IPS-15b (cell line): ENCODE results near the gene MAZ.

ENCODE experiments used
- H3K27me3 ChIP-seq: one replicate; pipeline ENCODE4 v1.6.1; 2013; ENCODE audit warnings: low read length; ENCODE audit not compliant: control insufficient read depth, insufficient read depth
- H3K36me3 ChIP-seq: one replicate; pipeline ENCODE4 v1.6.1; 2013; ENCODE audit warnings: low read length; ENCODE audit not compliant: control insufficient read depth, insufficient read depth
- H3K4me1 ChIP-seq: one replicate; pipeline ENCODE4 v1.6.1; 2013; ENCODE audit warnings: mild to moderate bottlenecking, low read length; ENCODE audit not compliant: control insufficient read depth, insufficient read depth
- H3K4me3 ChIP-seq: one replicate; pipeline ENCODE4 v1.5.1; 2013; ENCODE audit warnings: low read depth, low read length
- H3K9ac ChIP-seq: one replicate; pipeline ENCODE4 v1.6.1; 2013; ENCODE audit warnings: low read depth, mild to moderate bottlenecking, low read length
- H3K9me3 ChIP-seq: one replicate; pipeline ENCODE4 v1.6.1; 2013; ENCODE audit warnings: mild to moderate bottlenecking, low read length; ENCODE audit not compliant: control insufficient read depth, insufficient read depth

The MAZ gene

DNA sequence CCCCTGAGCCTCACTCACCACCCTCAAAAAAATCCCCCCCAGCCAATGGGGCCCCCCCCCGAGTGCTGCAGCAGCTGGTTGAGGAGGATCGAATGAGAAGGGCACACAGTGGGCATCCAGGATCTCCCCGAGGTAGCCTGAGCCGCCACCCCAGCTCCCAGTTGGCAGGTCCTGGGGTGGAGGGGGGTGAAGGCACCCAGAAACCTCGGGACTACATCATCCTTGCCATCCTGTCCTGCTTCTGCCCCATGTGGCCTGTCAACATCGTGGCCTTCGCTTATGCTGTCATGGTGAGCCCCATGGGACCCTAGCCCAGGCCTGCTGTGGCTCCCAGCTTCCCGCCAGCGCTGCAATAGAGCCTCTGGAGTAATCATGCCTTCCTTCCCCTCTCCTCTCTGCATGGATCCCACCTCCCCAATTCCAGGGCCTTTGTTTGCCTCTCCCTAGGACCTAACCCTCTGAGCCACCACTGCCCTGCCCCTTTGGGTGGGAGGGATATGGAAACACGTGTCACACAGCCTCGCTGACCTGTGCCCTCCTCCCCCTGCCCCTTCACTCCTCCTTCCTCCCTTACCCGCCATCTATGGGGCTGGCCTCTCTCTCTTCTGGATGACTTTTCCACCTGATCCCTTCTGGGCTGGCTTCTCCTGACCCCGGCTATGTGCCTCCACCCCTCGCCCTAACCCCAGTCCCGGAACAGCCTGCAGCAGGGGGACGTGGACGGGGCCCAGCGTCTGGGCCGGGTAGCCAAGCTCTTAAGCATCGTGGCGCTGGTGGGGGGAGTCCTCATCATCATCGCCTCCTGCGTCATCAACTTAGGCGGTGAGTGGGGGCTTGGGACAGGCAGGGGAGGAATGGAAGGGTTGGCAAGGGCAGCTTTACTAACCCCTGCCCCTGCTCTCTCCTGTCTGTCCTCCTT is 7.6 kb downstream of the MAZ start:
- H3K4me1 ChIP-seq: peaks cover 10% of the 10 kb centered on the region
- H3K27me3 ChIP-seq: no peaks in the 10 kb centered on the region
- peaks cover 18% of the 10 kb centered on the region for H3K36me3 ChIP-seq
- H3K9ac ChIP-seq: no peak overlapping the region
- no peaks in the 10 kb centered on the region for H3K9me3 ChIP-seq
- H3K4me3 ChIP-seq: peak overlapping the region; percentile 90

DNA sequence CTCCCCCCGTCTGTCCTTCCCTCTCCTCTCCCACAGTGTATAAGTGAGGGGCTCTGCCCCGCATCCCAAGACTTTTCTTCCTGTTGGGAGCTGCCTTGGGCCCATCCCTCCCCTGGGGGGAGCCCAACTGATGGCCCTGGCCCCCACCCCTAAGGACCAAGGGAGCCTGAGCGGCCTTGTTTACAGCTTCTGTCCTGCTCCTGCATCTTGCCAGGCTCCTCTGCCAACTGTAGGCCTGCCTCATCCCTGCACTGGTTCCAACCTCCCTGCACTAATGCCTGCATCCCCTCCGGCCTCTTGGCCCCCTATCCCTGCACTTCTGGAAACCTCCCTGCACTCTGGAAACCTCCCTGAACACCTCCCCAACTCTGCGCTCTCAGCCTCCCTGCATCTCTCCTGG is 8.3 kb downstream of the MAZ start:
- Histone ChIP-seq H3K4me1 (peaks cover 8% of the 10 kb centered on the region), H3K36me3 (peaks cover 19% of the 10 kb centered on the region), H3K27me3 (no peaks in the 10 kb centered on the region), H3K9ac (peak overlapping the region; percentile 47), H3K9me3 (no peaks in the 10 kb centered on the region), H3K4me3 (peak overlapping the region; percentile 90)

DNA sequence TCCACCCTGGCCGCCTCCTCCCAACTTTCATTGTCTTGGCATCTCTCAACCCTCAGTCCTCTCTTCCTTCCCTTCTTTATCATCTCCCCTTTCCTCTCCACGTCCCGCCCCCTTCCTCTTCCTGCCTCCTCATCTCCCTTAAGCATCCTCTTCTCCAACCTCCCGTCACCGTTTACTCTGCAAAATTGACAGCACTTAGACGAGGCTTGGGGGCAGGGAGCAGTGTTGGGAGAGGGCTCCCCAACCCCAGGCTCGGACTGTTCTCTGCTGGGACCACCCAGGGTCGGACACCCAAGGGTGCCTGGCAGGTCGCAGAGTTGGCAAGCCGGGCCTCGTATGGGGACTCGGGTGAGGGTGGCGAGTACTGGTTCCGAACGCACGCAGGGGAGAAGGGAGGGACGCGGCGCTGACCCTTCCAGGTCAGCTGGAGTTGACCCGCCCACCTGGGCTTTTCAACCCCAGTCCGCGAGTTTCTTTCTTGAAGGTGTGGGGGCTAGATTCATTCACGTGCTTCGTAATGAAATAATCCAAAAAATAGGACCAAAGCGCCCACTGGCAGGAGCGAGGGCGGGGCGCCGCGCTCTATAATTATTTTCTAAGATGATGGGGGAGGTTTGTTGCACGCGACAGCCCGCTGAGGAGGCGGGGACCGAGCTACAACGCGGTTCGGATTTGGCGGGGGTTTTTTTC is 8.8 kb downstream of the MAZ start:
- Histone ChIP-seq H3K4me1 (peaks cover 8% of the 10 kb centered on the region), H3K36me3 (peaks cover 21% of the 10 kb centered on the region), H3K27me3 (no peaks in the 10 kb centered on the region), H3K4me3 (peak overlapping the region; percentile 90), H3K9me3 (no peaks in the 10 kb centered on the region), H3K9ac (peak overlapping the region; percentile 47)

DNA sequence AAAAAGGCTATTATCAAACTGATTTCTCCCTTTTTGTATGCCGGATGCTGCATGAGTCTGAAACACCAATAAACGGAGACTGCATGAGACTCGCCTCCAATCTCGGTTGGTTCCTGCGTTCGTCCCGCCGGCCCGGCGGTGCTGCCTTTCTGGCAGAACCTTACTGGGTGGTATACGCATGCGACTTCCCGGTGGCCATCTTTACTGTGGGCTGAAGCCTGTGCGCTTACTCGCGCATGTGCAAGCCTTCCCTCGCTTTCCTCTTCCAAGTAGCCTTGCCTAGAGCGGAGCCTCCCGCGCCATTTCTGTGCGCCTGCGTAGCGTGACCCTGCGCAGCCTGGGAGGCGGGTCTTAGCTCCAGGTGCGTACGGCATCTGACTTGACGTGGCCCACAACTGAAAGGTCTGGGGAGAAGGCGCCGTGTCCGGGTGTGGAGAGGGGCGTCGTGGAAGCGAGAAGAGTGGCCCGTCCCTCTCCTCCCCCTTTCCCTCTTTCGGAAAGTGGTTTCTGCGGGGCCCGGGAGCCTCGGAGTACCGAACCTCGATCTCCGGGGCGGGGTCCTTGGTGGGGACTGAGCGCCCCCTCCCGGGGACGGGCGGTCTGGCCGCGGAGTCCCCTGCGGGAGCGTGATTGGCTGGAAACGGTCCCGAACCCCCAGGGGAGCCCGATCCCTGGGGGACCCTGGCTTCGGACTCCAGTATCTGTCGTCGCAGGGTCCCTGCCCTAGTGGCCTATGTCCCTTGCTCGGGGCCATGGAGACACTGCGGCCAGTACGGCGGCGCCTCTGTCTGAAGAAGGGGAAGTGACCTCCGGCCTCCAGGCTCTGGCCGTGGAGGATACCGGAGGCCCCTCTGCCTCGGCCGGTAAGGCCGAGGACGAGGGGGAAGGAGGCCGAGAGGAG is 9.7 kb downstream of the MAZ start, which contains the start of gene PAGR1:
Gene PAGR1, plus strand, starts transcription at position 360 of the 901 bp plus-strand sequence. Its CDS starts 374 bp downstream, at position 734.
- no peaks in the 10 kb centered on the region for H3K9me3 ChIP-seq
- peak within 1 kb of the TSS; percentile 90 for H3K4me3 ChIP-seq
- H3K4me1 ChIP-seq: peaks cover 6% of the 10 kb centered on the region
- no peaks in the 10 kb centered on the region for H3K27me3 ChIP-seq
- H3K9ac ChIP-seq: peak within 1 kb of the TSS; percentile 94
- peaks cover 26% of the 10 kb centered on the region for H3K36me3 ChIP-seq

DNA sequence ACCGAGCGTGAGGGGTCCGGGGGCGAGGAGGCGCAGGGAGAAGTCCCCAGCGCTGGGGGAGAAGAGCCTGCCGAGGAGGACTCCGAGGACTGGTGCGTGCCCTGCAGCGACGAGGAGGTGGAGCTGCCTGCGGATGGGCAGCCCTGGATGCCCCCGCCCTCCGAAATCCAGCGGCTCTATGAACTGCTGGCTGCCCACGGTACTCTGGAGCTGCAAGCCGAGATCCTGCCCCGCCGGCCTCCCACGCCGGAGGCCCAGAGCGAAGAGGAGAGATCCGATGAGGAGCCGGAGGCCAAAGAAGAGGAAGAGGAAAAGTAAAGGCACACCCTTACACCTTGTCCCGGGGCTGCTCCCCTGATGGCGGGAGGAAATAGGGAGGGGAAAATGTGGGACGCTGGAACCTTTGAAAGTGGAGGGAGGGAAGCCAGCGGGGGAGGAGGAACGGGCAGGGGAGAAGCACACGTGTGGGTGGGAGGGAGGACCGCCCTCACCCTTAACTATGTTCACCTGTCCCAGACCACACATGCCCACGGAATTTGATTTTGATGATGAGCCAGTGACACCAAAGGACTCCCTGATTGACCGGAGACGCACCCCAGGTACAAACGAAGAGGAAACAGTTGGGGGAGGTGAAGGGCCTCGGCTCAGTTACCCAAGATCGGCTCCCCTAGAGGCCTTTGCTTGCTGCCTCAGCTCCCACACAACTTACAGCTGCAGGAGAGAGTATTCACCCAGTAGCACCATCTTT is 10.5 kb downstream of the MAZ start:
- Histone ChIP-seq H3K4me1 (peaks cover 6% of the 10 kb centered on the region), H3K9me3 (no peaks in the 10 kb centered on the region), H3K4me3 (peak overlapping the region; percentile 90), H3K9ac (peak overlapping the region; percentile 94), H3K36me3 (peaks cover 26% of the 10 kb centered on the region), H3K27me3 (no peaks in the 10 kb centered on the region)

DNA sequence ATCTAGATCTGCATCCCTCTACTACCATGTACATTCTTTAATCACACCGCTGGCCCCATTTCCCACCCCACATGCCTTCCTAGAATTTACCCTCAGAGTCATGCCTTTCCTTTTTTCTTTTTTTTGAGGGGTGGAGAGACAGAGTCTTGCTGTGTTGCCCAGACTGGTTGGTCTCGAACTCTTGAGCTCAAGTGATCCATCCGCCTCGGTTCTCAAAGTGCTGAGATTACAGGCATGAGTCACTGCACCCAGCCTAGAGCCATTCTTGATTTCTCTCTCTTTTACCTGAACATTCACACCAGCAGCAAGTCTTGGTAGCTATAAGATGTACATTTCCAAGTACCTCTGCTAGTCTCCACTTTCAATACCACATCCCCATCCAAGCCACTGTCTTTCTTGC is 11.8 kb downstream of the MAZ start:
- Histone ChIP-seq H3K36me3 (peaks cover 26% of the 10 kb centered on the region), H3K4me3 (no peak overlapping the region), H3K9me3 (no peaks in the 10 kb centered on the region), H3K27me3 (no peaks in the 10 kb centered on the region), H3K4me1 (peaks cover 6% of the 10 kb centered on the region), H3K9ac (no peak overlapping the region)

DNA sequence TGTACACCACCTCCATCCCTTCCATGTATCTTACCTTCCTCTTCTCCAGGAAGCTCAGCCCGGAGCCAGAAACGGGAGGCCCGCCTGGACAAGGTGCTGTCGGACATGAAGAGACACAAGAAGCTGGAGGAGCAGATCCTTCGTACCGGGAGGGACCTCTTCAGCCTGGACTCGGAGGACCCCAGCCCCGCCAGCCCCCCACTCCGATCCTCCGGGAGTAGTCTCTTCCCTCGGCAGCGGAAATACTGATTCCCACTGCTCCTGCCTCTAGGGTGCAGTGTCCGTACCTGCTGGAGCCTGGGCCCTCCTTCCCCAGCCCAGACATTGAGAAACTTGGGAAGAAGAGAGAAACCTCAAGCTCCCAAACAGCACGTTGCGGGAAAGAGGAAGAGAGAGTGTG is 13.2 kb downstream of the MAZ start:
- Histone ChIP-seq H3K9me3 (no peaks in the 10 kb centered on the region), H3K4me1 (peaks cover 4% of the 10 kb centered on the region), H3K27me3 (no peaks in the 10 kb centered on the region), H3K4me3 (no peak overlapping the region), H3K9ac (no peak overlapping the region), H3K36me3 (peaks cover 26% of the 10 kb centered on the region)

DNA sequence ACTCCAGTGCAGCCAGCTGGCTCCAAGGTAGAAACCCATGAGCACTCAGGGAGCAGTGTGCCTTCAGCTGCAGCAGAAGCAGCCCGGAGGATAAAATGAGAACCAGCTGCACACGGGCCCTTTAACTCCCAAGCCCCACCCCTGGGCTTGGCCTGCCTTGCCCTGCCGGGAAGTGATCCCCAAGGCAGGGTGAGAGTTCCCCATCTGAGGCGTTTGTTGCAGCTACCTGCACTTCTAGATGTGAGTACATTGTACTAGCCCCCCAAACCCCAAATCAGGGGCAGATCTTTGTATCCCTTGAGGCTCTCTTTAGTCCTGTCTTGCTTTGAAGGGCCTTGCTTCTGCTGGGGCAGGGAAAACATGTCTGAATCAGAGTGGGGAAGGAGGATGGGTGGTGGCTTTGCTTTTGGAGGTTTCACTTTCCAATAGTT is 14.0 kb downstream of the MAZ start, which contains the start of gene MVP:
Gene MVP, plus strand, starts transcription at position 192 of the 431 bp plus-strand sequence. CDS start 10,088 bp downstream, outside the sequence.
- Histone ChIP-seq H3K9ac (no peak within 1 kb of the TSS), H3K4me3 (no peak within 1 kb of the TSS), H3K27me3 (no peaks in the 10 kb centered on the region), H3K36me3 (peaks cover 26% of the 10 kb centered on the region), H3K9me3 (no peaks in the 10 kb centered on the region), H3K4me1 (peaks cover 3% of the 10 kb centered on the region)

DNA sequence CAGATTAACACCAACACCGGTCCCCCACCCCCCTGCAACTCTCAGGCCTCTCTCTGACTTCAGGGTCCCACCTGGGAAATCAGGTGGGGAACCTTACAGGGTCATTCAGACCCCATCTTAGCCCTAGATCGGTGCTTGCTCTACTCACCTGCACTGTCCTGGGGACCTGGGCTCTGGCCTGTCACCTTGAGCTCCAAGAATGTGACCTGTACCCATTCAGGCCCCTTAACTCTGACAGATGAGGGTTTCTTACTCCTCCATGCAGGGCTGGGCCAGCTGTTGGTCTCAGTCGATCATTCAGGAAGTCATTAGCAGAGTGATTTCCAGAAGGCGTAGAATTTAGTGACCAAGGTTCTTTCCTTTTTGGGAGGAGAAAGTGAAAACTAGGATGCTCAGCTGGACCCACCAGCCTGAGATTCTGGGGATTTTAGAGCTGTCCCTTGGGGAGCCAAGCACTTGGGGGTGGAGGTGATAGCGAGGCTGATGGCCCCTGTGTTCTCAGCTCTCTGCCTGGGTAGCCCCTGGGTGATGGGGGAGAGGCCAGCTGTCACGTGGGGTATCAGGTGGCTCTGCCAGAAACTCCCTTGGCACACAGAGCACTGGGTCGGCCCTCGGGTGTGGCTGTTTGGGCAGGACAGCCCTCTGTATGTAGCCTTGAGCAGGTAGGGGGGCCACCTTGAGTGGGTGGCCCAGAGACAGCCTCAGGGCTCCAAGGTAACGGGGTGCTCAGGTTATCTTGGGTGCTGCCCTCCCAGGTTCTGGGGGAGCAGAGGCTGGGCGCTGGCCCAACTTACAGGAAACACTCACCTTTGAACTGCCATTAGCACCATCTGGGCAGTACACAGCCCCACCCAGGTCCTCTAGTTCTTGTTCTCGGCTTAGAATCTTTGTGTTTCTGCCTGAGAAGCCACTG is 14.7 kb downstream of the MAZ start:
- peaks cover 26% of the 10 kb centered on the region for H3K36me3 ChIP-seq
- H3K9me3 ChIP-seq: no peaks in the 10 kb centered on the region
- no peak overlapping the region for H3K4me3 ChIP-seq
- H3K4me1 ChIP-seq: peaks cover 4% of the 10 kb centered on the region
- H3K9ac ChIP-seq: no peak overlapping the region
- no peaks in the 10 kb centered on the region for H3K27me3 ChIP-seq

DNA sequence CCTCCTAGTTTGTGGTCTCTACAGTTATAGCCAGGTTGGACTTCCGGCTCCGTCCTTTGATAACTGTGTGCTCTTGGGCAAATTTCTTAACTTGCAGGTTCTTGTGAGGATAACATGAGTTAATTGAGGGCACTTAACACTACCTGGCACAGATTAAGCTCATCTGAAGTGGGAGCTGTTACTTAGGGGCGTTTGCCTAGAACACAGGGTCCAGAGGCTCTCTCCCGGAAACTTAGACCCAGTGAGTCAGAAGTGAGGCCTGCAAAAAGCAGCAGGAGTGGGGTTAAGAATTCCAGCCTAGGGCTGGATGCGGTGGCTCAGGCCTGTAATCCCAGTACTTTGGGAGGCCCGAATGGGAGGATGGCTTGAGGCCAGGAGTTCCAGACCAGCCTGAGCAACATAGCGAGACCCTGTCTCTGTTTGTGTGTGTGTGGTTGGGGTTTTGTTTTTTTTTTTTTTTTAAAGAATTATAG is 15.3 kb downstream of the MAZ start:
- H3K4me3 ChIP-seq: no peak overlapping the region
- H3K36me3 ChIP-seq: peaks cover 26% of the 10 kb centered on the region
- H3K4me1 ChIP-seq: peaks cover 4% of the 10 kb centered on the region
- H3K27me3 ChIP-seq: no peaks in the 10 kb centered on the region
- no peaks in the 10 kb centered on the region for H3K9me3 ChIP-seq
- H3K9ac ChIP-seq: no peak overlapping the region
